GM19468 (cell line): ENCODE measurements around the gene RND2.
"Not testable (repeated sequence)": the region's sequence is repeated elsewhere in the genome, so short reads cannot be mapped to it uniquely, and the experiment has no call there.

Experiments
- ATAC-seq: cut with Tn5 transposase; IDR thresholded peaks from one replicate; pipeline ENCODE4 v1.9.1; 2021; ENCODE audit warnings: mild to moderate bottlenecking, moderate library complexity, moderate number of reproducible peaks; ENCODE audit not compliant: unreplicated experiment; ENCODE audit errors: extremely low read depth

RND2 gene

GRCh38 chr17:43024407-43025289 is at the start of gene RND2:
RND2 (plus strand) TSS chr17:43025231; CDS start chr17:43025348, 117 bp downstream.
- ATAC-seq = no peak

DNA sequence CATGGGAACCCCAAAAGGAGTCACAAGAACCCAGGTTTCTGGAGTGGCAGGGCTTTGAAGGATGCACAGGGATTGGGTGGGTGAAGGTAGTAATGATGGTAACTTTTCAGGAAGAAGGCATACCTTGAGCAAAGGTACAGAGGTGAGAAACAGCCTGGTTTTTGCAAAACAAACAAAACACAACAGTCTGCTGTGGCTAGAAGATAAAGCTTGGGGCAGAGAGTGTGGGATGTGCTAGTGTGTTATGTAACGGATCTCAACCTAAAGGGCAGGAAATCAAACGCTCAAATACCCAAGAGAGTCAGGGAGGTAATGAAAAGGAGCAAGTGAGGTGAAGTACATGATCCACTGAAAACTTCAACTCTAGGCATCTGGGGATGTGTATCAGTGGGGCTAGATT is 49.8 kb upstream of the RND2 start:
- ATAC-seq = no peak

GRCh38 chr17:42975701-42976100 is 49.3 kb upstream of the RND2 start:
- not testable (repeated sequence) for ATAC-seq

- no peak for ATAC-seq
Observed at GRCh38 chr17:42979511-42980273, 45.3 kb upstream of the RND2 start, which contains the start of gene PTGES3L. PTGES3L (minus strand) TSS chr17:42980080; CDS start chr17:42980053, 27 bp downstream.

GRCh38 chr17:42980274-42980765 is 44.7 kb upstream of the RND2 start, which contains the start of gene RUNDC1:
RUNDC1 (plus strand) TSS chr17:42980565; CDS start chr17:42980577, 12 bp downstream.
- peak; percentile 28 for ATAC-seq

GRCh38 chr17:42980766-42981397 is 44.1 kb upstream of the RND2 start:
- ATAC-seq = no peak

- no peak for ATAC-seq
Observed at GRCh38 chr17:42982266-42982665, 42.8 kb upstream of the RND2 start.

DNA sequence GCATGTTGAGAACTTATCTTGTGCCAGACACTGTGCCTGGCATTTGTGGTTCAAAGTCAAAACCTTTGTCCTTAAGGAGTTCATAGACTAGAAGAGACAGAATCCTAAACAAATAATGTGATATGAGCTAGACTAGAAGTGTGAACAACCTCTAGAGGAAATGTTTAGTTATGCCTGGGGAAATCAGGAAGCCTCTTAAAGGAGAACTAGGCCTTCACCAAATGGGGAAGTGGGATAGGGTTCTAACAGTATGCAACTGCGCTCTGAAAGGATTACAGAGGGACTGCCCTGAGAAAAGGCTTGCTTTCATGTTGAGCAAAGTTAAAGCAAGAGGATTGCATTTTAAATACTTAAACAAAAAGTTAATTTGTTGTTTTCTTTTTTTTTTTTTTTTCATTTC is 39.8 kb upstream of the RND2 start:
- no peak for ATAC-seq

GRCh38 chr17:42989141-42989540 is 35.9 kb upstream of the RND2 start:
- no peak for ATAC-seq

DNA sequence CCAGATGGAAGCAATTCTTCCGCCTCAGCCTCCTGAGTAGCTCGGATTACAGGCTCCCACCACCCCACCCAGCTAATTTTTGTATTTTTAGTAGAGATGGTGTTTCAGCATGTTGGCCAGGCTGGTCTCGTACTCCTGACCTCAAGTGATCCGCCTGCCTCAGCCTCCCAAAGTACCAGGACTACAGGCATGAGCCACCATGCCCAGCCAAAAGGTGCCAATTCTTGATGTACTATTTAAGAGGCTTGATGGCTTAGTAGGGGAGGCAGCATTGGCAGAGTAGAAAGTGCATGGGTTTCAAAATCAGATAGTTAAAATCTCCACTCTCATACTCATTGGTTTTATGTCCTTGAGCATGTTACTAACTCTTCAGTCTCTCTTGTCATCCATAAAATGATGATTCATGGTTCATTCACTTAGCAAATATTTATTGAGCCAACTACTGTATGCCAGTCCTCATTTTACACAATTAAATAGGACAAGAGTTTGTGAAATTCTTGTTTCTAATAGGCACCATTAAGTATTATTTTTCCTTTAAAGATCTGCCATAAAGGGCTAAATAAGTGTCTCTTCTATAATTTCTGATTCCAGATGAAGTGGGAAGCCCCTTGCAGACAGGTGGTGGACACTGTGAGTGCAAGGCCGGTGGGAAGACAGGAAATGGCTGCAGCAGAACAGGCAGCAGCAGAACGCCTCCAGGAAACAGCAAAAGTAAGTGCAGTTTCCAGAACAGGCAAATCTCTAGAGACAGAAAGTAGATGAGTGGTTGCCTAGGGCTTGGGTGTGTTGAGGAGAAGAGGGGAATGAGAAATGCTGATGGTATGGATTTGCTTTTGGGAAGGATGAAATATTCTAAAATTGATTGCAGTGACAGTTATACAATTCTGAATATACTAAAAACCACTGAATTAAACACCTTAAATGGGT is 35.0 kb upstream of the RND2 start:
- no peak for ATAC-seq

- ATAC-seq = no peak
Observed at GRCh38 chr17:42991471-42991870, 33.6 kb upstream of the RND2 start.

- ATAC-seq = no peak
Observed at GRCh38 chr17:42992872-42993271, 32.2 kb upstream of the RND2 start.

- ATAC-seq = not testable (repeated sequence)
Observed at GRCh38 chr17:42993913-42994312, 31.1 kb upstream of the RND2 start.

- ATAC-seq = no peak
Observed at GRCh38 chr17:42997390-42997983, 27.5 kb upstream of the RND2 start.

DNA sequence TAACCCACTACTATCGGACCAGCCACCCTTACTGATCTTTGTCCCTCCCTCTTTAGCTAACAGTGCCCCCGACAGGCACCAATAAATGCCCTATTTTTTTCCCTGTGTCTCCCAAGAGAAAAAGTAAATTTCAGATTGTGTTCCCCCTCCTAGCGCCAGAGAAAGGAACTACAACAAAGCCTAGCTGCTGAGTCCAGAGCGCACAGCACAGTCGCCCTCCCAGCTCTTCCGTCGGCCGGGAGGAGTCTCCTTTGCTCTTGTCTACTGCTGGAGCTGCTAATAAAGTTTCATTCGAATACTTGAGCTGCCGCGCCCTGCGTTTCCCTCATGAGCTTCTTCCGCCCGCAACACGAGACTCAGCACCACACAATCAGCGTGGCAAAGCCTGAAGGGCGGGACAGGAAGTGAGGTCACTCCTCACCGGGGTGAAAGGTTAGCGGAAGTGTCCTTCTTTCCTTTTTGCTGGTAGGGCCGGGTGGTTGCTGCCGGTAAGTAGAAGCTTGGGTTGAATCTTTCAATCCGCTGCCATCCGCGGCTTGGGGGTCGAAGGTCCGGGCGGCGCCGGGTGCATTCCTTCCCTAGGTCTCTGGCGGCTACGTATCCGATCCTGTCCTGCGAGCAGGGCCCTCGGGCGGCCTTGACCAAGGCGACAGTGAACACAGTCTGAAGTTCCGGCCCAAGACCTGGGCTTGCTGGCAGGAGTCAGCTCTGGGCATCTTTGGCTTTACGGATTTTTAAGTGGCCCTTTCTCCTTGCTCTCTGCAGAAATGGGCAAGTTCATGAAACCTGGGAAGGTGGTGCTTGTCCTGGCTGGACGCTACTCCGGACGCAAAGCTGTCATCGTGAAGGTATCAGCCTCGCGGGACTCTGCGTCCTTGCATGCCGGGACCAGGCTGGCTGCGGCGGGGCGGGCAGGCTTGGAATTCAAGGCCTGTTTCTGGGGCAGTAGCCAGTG is 26.8 kb upstream of the RND2 start, which contains the start of gene RPL27:
TSS of gene RPL27 (plus strand) at position 436 of the 955 bp plus-strand sequence. CDS start at position 768, 332 bp downstream.
- peak; percentile 85 for ATAC-seq

GRCh38 chr17:42999003-42999525 is 26.0 kb upstream of the RND2 start:
- no peak for ATAC-seq

- ATAC-seq = not testable (repeated sequence)
Observed at GRCh38 chr17:43000894-43001293, 24.1 kb upstream of the RND2 start.
